LNCaP clone FGC (cell line): ENCODE data around the gene SOX9.

Experiments
- DNase-seq: peaks from one replicate; pipeline ENCODE4 v3.0.0-alpha.2; 2011; ENCODE audit warnings: low read depth
- H3K4me3 ChIP-seq: 2 replicates; pipeline ENCODE4 v1.5.1; 2011; ENCODE audit warnings: mild to moderate bottlenecking, low read depth, low read length, control low read depth
- TF ChIP-seq, protein P1 (sequence below): IDR thresholded peaks from 2 replicates; pipeline ENCODE4 v1.5.1; 2012; ENCODE audit warnings: mild to moderate bottlenecking; ENCODE audit not compliant: control insufficient read depth, insufficient read depth; ENCODE audit errors: extremely low read depth

SOX9 gene

DNA sequence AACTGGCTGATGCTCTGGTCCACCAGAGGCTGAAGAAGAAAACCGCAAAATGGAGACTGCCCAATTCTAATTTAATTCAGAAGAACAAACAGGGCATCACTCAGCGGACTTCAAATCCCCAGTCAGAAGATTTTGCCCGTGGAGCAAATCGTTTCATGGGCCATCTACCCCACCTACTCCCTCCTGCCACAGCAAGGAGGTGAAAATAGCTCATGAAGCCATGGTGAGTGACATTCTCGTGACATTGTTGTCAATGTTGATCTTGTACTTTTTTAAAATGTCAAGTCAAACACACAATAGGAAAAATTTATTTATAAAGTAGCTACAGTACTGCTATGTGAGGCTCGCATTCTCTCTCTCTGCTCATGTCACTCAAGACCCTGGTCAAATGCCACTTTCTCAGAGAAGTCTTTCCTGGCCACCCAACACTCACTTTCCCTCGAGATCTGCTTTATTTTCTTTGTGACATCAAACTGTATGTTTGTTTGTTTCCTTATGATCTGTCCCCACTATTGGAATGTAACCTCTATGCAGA lies 31.3 kb upstream of the SOX9 start:
- H3K4me3 ChIP-seq: no peak overlapping the region
- DNase-seq: no peak
- TF ChIP-seq, protein P1, sequence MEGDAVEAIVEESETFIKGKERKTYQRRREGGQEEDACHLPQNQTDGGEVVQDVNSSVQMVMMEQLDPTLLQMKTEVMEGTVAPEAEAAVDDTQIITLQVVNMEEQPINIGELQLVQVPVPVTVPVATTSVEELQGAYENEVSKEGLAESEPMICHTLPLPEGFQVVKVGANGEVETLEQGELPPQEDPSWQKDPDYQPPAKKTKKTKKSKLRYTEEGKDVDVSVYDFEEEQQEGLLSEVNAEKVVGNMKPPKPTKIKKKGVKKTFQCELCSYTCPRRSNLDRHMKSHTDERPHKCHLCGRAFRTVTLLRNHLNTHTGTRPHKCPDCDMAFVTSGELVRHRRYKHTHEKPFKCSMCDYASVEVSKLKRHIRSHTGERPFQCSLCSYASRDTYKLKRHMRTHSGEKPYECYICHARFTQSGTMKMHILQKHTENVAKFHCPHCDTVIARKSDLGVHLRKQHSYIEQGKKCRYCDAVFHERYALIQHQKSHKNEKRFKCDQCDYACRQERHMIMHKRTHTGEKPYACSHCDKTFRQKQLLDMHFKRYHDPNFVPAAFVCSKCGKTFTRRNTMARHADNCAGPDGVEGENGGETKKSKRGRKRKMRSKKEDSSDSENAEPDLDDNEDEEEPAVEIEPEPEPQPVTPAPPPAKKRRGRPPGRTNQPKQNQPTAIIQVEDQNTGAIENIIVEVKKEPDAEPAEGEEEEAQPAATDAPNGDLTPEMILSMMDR: no peak

DNA sequence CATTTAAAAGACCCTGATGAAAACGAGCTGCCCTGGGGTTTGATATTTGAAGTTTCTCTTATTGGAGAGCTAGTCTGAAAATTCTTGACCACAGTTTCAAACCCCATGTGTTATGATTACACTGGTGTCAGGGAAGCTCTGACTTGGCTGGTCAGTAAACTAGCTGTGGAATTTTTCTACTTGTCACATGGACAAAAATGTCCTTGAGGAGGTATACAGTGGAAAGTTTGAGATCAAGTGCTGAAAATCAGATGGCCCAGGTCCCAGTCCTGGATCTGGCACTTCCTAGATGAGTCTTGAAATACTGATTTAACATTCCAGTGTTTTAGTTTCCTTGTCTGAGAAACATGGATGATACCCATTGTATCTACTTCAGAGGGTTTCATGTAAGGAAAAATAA lies 30.7 kb upstream of the SOX9 start:
- TF ChIP-seq, protein P1: no peak
- DNase-seq: no peak
- no peak overlapping the region for H3K4me3 ChIP-seq

DNA sequence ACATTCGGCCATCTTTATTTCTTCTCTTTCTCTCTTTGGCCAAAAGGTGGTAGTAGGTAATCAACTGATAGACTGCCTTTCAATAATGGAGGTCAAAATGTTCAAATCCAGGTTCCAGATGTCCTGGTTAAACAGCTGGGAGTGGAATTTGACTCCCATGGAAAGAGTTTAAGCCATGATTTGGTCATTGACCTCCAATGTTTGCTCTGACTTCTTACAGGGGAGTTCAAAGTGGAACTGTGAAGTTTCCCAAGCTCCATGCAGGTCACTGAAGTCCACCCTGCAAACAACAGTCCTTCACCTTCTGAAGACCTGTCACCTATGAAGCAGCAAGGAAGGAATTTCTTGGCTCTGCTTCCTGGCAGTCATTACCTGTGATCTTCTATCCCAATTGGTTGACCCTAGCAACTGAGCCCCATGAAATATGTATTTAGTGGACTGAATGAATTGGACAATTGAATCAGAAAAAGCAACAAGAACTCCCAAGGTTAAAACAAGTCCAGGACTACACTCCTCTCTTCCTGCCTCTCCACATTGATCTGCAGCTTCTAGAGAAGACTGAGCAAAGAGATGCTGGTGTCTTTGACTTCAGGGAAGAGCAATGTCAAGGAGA lies 28.0 kb upstream of the SOX9 start:
- no peak for DNase-seq
- TF ChIP-seq, protein P1: no peak

DNA sequence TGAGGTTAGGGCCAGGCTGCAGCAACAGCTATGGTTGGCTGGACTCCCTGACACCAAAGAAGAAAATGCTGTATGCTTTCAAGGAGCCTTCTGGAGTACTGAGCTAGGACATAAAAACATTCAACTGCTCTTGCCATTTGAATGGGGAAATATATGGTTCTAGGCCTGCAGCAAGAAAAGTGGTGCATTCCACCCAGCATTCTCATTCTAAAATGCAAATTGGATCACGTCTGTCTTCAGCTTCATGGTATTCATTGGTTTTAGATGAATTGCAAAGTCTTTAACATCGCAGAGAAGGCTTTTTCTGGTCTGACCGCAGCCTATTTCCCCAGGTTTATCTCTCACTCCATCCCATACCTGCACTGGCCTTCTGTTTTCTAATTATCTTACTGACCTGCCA lies 27.1 kb upstream of the SOX9 start:
- TF ChIP-seq, protein P1: no peak
- H3K4me3 ChIP-seq: no peak overlapping the region
- no peak for DNase-seq

More for the DNA sequence above, 28.0 kb upstream of the SOX9 start:
- H3K4me3 ChIP-seq: no peak overlapping the region

DNA sequence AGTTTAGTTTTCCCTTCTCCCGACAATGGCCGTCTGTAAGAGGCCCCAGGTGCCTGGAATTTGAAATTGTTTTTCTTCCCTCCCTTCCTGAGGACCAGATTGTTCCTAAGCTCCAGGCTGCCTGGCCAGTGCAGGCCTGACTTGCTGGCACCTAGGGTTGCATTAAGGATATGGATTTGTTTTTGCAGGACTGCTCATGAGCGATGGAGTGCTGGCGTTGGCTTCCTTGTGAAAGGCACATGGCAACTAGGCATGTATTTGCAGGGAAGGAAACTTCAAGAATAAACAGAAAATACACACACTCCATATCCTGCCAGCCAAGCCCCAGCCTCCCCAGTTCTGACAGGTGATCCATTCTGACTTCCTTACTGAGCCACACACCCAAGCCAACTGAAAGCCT lies 25.5 kb upstream of the SOX9 start:
- no peak overlapping the region for H3K4me3 ChIP-seq
- TF ChIP-seq, protein P1: no peak
- DNase-seq: no peak

DNA sequence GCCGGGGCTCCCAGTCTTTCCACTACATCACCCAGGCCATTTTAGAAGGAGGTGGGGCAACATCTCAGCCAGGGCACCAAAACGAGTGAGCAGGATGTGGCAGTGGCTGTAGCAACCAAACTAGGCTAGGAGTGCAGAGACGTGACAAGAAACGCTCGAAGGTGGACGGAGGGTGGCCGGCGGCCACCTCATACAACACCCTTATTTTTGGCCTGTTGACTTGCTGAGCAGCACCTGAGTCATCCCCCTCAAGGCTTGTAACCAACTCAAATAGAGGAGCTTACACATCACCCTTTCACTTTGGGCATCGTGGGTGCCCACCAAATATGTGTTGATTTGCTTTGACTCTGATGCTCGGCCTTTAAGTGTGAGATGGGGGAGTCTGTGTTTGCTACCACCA lies 23.7 kb upstream of the SOX9 start:
- TF ChIP-seq, protein P1: no peak
- no peak for DNase-seq
- no peak overlapping the region for H3K4me3 ChIP-seq

DNA sequence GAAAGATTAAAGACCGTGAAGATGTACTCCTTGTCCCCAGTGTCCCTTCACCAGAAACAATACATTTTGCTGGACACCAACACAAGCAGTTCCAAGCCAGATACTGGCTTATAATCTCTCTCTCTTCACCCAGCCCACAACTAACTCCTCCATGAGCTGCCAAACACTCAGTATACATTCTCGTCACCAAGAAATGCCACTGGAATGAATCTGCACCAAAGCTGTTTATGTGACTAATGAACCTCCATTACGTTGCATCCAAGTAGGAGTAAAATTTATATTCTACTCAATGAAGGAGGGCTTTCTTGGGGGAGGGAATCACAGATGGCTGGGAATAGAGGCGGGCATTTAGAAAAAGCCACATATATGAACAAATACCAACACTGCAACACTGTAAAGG lies 20.9 kb upstream of the SOX9 start:
- DNase-seq: no peak
- H3K4me3 ChIP-seq: no peak overlapping the region
- TF ChIP-seq, protein P1: no peak
